ENCODE data around the gene PIWIL1.

- TF ChIP-seq CTCF (conservative IDR thresholded peaks at IDR 0.05) (no peak), EZH2 (IDR thresholded peaks at IDR 0.05; ENCODE audit: low read depth) (no peak)
Measured at GRCh38 chr12:130301559-130301958, 36.1 kb upstream of the PIWIL1 start.
